ENCODE measurements around the gene DOC2B. TPM values are rescaled to one million over a fixed set of nuclear protein-coding genes. Genes with fewer than 3 reads are reported as not detected.
"Not testable (repeated sequence)": the region's sequence is repeated elsewhere in the genome, so short reads cannot be mapped to it uniquely, and the experiment has no call there.

The DOC2B gene
- total RNA-seq, 1 experiment from 2014 or later, result not detected

- in situ Hi-C loops (cut with HindIII; ENCODE audit: low sequenced_read_pairs), result no loop called here
Observed at GRCh38 chr17:151886-152859, 29.3 kb downstream of the DOC2B start.

DNA sequence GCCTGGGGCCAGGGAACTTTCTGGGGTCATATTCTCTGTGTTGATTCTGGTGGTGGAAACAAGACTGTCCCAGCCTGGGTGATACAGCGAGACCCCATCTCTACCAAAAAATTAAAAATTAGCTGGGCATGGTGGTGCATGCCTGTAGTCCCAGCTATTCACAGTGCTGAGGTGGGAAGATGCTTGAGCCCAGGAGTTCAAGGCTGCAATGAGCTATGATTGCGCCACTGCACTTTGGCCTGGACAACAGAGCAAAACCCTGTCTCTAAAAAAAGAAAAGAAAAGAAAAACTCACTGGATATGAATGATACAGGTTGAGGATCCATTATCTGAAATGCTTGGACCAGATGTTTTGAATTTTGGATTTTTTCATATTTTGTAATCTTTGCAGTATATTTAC is 30.4 kb downstream of the DOC2B start:
- no peak for DNase-seq (ENCODE audit: low spot score)

More at GRCh38 chr17:151886-152859, 29.3 kb downstream of the DOC2B start:
- no peak for DNase-seq (ENCODE audit: low spot score)

GRCh38 chr17:149897-150584 is 31.4 kb downstream of the DOC2B start:
- DNase-seq (ENCODE audit: low spot score), result no peak
- in situ Hi-C loops (cut with HindIII; ENCODE audit: low sequenced_read_pairs), result no loop called here

More for the DNA sequence above, 30.4 kb downstream of the DOC2B start:
- in situ Hi-C loops (cut with HindIII; ENCODE audit: low sequenced_read_pairs), result no loop called here

DNA sequence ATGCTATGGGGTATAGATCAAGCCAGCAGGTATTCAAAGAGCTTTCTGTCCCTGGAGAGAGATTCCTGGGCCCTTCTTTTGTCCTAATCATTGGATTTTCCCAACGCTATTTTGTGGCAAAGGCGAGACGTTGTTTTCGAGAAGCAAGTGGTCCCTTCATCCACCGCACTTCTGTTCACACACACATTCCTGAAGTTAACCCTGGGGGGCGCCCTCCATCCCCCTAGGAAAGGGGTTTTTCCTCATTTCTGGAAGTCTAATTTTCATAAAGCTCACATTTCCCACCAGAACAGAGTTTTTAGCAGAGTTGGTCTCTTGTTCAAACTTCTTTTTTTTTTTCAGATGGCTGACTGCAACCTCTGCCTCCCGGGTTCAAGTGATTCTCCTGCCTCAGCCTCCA is 32.2 kb downstream of the DOC2B start:
- no peak for DNase-seq (ENCODE audit: low spot score)
- in situ Hi-C loops (cut with HindIII; ENCODE audit: low sequenced_read_pairs), result no loop called here

DNA sequence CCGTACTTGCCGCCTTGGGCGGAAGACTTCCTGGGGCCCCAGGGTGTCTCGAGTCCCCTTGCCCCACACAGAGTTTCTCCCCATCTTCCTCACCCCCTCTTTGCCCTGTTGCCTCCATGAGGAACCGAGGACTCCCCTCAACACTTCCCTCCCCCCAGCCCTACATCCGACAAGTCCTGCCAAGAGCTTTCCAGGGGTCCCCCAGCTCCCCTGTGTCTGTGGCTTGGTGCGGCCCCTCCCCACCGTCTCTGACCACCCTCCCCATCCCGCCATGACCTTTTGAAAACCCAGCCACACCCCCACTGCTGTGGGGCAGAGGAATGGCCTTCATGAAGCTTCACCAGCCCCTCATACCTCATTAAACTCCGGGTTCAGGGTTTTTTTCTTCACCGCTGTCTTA is 32.7 kb downstream of the DOC2B start:
- DNase-seq (ENCODE audit: low spot score), result no peak
- in situ Hi-C loops (cut with HindIII; ENCODE audit: low sequenced_read_pairs), result no loop called here

DNA sequence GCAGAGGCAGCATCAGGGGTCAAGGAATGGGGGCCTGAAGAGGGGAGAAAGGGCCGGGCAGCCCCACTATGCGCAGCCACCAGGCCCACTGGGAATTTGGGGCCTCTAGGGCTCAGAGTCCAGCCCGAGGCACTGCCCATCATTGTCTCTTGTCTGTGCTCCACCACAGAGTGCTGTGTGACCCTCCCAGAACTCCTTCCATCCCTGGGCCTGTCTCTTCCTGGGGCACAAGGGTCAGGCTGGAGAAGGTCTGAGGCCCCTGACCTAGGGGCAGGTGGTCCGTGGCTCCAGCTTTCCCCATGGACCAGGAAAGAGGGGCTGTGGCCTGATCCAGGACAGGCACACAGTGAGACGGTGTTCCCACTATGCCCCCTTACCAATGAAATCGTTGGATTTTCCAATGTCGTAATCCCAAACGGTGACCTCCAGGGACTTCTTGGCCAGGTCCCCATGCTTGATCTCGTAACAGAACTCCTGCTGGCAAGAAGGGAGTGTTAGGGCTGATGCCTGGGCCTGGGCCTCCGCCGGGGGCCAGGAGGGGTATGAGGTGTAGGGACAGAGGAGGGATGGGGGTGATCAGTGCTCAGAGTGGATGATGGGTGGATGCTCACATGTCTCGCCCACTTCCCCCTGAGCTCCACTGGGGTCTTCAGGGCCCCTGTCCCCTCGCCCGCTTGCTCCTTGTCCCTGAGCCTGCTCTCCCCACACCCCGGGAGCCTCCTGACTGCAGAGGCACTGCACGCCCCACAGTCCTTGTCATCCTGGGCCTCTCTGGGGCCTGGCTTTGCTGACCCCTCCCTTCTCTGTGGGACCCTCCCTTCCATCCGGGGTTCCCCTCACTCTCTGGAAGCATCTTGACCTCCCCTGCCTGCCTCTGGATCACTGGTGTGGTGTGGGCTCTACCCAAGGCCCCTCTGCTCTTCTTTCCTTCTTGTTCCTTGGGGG is 33.4 kb downstream of the DOC2B start:
- no peak for DNase-seq (ENCODE audit: low spot score)
- in situ Hi-C loops (cut with HindIII; ENCODE audit: low sequenced_read_pairs), result no loop called here

DNA sequence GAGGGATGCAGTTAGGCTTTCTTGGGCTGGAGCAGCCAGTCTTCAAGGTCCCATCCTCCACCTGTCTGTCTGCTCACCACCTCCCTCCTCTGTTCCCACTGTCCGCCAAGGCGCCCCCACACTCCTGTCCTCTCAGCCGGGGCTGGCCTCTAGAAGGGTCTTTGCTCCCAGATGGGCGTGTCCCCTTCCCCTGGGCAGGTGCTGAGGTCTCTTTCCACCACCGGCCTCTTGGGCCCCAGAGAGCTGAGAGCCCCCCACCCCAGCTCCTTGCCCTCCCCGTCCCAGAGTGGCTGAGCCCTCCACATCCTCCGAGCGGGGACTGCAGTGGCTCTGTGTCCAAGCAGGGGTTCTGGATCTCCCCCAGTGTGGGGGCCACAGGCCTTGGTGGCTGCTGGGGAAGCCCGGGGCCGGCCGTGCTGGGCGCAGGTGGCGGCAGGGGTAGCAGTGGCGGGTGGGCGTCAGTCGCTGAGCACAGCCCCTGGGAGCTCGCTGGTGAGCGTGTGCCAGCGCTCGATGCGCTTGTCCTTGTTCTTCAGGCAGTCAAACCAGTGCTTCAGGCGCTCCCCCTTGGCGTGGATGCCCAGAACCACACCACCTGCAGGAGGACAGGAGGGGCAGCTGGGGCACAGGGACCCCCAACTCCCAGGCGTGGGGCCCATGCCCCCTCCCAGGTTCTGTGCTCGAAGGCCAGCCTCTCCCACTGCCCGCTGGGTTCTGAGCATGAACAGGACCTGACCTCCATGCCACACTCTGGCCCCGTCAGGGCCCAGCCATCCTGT is 34.3 kb downstream of the DOC2B start:
- in situ Hi-C loops (cut with HindIII; ENCODE audit: low sequenced_read_pairs), result no loop called here
- no peak for DNase-seq (ENCODE audit: low spot score)

GRCh38 chr17:146546-146945 is 34.9 kb downstream of the DOC2B start:
- DNase-seq (ENCODE audit: low spot score), result no peak
- in situ Hi-C loops (cut with HindIII; ENCODE audit: low sequenced_read_pairs), result no loop called here

DNA sequence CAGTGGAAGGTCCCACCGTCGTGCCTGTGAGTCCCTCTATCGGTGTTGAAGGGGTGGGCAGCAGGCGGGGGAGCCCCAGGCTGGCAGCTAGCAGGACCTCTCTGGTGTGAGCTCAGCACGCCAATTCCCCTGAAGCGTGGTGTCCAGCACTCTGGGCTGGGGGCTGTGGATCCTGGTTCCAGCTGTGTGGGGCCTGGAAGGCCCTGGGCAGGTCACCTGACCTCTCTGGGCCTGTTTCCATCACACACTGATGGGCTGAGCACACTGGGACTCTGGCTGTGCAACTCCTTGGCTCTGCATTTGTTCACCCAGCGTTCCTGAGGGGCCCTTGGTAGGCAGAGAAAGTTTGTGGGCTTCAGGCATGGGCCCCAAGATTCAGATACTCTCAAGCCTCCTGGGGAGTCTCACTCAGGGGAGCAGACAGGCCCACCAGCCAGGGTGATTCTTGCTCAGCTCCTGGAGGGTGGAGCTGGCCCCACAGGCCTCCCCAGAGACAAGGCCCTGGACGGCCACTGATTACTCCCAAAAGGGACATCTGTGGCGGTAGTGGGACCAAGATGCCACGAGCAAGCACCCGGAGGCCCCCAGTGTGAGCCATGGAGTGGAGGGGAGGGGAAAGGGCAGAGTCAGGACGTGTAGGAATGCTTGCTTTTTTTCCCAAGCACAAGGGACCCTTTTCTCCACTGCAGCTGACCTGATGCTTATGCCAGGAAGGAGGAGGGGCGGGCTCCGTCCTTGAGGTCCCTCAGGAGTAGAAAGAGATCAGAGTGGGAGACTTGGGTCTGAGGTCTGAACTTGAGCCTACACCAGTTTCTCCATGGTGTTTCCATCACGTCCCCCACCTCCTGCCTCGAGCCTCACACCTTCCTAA is 35.5 kb downstream of the DOC2B start:
- in situ Hi-C loops (cut with HindIII; ENCODE audit: low sequenced_read_pairs), result no loop called here
- no peak for DNase-seq (ENCODE audit: low spot score)

GRCh38 chr17:144936-145670 is 36.3 kb downstream of the DOC2B start:
- DNase-seq (ENCODE audit: low spot score), result no peak
- in situ Hi-C loops (cut with HindIII; ENCODE audit: low sequenced_read_pairs), result no loop called here

- in situ Hi-C loops (cut with HindIII; ENCODE audit: low sequenced_read_pairs), result no loop called here
- peak; percentile 73 for DNase-seq (ENCODE audit: low spot score)
Observed at GRCh38 chr17:143785-144281, 37.6 kb downstream of the DOC2B start.

- in situ Hi-C loops (cut with HindIII; ENCODE audit: low sequenced_read_pairs), result no loop called here
Observed at GRCh38 chr17:142876-143784, 38.3 kb downstream of the DOC2B start.

DNA sequence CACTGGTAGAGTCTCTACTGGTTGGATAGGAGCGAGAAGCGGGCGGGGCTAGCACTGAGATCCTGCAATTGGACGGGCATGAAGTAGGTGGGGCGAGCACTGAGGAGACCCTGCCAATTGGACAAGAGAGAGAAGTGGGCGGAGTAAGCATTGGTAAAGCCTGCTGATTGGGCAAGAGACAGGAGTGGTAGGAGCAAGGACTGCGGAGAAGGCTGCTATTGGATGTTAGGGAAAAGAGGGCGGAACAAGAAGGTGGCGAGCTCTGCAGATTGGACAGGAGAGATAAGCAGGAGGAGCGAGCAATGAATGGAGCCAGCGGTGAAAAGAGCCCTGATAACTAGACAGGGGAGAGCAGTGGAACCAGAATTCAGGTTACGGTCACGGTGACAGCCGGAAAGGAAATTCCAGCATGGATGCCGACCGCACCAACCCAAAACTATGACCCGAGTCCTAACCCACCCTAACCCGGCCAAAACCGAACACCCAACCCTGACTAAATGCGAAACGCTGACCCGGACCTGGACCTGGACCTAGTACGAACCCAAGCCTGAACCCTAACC is 39.3 kb downstream of the DOC2B start:
- in situ Hi-C loops (cut with HindIII; ENCODE audit: low sequenced_read_pairs), result no loop called here

More at GRCh38 chr17:142876-143784, 38.3 kb downstream of the DOC2B start:
- DNase-seq (ENCODE audit: low spot score), result no peak

DNA sequence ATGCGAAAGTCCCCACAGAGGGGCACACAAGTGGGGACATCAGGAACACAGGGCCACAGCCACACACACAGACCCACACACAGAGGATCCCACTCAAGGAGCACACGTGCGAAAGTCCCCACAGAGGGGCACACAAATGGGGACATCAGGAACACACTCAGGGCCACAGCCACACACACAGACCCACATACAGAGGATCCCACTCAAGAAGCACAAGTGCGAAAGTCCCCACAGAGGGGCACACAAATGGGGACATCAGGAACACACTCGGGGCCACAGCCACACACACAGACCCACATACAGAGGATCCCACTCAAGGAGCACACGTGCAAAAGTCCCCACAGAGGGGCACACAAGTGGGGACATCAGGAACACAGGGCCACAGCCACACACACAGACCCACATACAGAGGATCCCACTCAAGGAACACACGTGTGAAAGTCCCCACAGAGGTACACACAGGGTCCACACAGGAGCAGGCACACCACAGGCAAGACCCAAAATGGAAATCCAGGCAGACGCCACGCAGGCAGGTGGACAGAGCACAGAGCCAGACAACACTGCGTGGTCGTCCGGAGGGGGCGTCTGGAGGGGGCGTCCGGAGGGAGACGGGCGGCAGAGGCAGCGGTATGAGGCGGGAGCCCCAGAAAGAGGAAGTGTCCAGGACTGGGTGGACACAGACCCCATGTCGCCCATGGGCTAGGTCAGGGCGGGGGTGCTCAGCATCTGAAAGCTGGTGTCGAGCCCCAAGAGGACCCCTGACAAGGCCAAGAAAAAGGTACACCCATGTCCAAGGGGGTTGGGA is 41.8 kb downstream of the DOC2B start:
- DNase-seq (ENCODE audit: low spot score); in situ Hi-C loops (cut with HindIII; ENCODE audit: low sequenced_read_pairs): not testable (repeated sequence)

More for the DNA sequence above, 39.3 kb downstream of the DOC2B start:
- DNase-seq (ENCODE audit: low spot score), result peak; percentile 51
